Epithelial cell of proximal tubule (primary cell): ENCODE measurements around the gene SEMA3G. TPM values are rescaled to one million over a fixed set of nuclear protein-coding genes. Genes with fewer than 3 reads are reported as not detected.

Experiments
- DNase-seq: peaks from one replicate; pipeline ENCODE4 v3.0.0-alpha.2; 2011; ENCODE audit warnings: low read depth
- H3K4me3 ChIP-seq: 2 replicates; pipeline ENCODE4 v1.5.1; 2011; ENCODE audit warnings: low read depth, mild to moderate bottlenecking, low read length
- total RNA-seq: library from RNA; depleted of rRNA; stranded (reverse); fragments of >200 nt; gene quantifications from 2 replicates; pipeline ENCODE4 v1.2.3, GENCODE V29; 2015
- TF ChIP-seq, protein P1 (sequence below): conservative IDR thresholded peaks from 2 replicates; pipeline ENCODE4 v1.5.1; 2012; ENCODE audit warnings: low read depth, mild to moderate bottlenecking, low read length

SEMA3G gene
- total RNA-seq, 1 donor from 2014 or later = 5.1 TPM

DNA sequence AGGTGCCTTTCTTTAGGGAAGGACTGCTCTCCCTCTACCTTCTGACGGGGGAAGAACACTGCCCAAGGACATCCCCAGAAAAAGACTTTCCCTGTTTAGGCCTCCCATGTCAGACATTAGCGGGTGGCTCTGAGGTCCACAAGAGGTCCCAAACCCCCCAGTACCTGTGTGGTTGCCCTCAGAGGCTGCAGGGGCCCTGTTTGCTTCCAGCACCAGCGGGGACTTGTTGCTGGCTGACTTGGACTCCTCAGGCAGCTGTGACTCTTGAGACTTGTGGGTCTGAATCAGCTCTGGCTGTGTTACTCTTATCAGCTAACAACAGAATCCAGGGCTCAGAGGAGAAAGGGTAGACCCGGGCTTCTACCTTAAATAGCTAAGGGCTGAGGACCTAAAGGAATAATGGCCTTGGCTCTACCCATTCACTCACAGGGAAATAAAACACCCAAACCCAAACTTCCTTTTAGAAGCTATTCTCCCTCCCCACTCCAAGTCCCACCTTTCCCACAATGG, 39.2 kb downstream of the SEMA3G start:
- no peak for DNase-seq
- TF ChIP-seq, protein P1, sequence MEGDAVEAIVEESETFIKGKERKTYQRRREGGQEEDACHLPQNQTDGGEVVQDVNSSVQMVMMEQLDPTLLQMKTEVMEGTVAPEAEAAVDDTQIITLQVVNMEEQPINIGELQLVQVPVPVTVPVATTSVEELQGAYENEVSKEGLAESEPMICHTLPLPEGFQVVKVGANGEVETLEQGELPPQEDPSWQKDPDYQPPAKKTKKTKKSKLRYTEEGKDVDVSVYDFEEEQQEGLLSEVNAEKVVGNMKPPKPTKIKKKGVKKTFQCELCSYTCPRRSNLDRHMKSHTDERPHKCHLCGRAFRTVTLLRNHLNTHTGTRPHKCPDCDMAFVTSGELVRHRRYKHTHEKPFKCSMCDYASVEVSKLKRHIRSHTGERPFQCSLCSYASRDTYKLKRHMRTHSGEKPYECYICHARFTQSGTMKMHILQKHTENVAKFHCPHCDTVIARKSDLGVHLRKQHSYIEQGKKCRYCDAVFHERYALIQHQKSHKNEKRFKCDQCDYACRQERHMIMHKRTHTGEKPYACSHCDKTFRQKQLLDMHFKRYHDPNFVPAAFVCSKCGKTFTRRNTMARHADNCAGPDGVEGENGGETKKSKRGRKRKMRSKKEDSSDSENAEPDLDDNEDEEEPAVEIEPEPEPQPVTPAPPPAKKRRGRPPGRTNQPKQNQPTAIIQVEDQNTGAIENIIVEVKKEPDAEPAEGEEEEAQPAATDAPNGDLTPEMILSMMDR = no peak
- H3K4me3 ChIP-seq = no peak overlapping the region

DNA sequence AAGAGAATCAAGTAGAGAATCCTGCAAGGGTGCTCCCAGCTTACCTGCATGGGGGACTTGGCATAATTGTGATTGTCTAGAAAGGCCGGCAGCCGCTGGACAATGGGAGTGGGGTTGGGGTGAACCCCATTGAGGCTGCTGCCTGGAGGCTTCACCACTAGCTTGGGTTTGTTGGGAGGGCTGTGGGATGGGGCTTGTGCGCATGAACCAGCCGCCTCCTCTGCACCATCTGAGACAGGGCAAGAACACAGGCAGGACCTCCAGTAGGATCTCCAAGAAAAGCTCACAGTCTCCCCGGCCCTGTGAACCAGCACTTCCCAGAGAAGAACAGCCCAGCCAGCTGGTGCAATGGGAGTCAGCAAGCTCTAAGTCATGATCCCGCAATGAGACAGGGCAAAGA, 39.8 kb downstream of the SEMA3G start:
- no peak for DNase-seq
- H3K4me3 ChIP-seq = no peak overlapping the region

DNA sequence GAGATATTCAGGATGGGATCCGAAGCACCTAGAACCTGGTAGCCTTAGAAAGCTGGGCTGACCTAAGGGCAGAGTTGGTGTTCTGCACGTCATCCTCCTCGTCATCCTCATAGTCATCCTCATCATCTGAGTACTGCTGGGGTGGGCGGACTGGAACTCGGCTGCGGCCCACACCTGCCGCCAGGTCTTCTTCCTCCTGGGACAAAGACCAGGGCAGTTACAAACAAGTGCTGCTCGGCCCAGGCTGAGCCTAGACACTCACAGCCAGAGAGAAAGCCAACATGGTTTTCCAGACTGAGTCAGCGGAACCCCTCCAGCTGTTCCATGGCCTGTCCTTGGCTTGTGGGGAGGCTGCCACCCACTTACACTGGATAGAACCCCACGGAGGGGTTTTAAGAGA, 40.5 kb downstream of the SEMA3G start:
- TF ChIP-seq, protein P1 = no peak
- DNase-seq = no peak
- no peak overlapping the region for H3K4me3 ChIP-seq

More for the DNA sequence above, 39.8 kb downstream of the SEMA3G start:
- TF ChIP-seq, protein P1 = no peak

DNA sequence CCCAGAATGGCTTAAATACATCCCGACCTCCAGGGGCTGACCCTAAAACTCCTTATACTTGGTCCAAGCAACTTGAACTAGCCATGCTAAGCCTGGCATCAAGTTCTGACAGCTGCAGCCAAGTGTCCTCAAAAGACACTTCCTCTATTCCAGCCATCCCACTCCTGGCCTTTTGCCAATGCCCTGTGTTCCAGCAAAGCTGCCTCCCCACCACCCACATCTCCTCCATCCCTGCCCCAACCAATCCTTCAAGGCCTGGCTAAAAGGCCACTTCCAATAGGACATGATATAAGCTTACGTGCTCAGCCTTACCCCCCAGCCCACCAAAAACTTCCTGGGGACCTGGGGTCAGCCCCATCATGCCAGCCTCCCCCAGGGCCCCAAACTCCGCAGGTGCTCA, 40.9 kb downstream of the SEMA3G start:
- no peak overlapping the region for H3K4me3 ChIP-seq
- DNase-seq = no peak
- TF ChIP-seq, protein P1 = no peak

DNA sequence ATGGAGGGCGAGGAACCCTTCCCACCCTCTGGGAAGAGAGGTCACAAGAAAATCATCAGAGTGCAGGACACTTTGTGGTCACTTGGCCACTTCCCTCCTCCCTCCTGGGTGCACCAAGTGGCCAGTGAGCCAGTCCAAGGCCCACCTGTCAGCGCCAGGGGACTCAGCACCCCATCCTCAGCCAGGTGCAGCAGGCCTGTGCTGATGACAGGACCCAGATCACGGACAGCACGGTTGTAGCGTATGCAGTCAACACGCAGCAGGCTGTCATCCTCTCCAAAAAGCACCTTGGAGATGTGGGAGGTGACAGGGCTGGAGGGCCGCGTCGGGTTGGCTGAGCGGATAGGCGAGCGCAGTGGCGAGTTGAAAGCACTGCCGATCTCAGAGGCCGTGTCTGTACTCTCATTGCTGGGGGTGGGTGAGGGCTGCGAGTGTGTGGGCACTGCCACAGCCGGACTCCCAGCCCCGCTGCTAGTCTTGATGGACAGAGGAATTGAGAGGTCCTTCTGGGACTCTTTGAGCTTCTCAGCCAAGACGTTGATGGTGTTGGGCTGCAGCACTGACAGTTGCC, 41.5 kb downstream of the SEMA3G start:
- TF ChIP-seq, protein P1 = no peak
- no peak overlapping the region for H3K4me3 ChIP-seq
- no peak for DNase-seq

DNA sequence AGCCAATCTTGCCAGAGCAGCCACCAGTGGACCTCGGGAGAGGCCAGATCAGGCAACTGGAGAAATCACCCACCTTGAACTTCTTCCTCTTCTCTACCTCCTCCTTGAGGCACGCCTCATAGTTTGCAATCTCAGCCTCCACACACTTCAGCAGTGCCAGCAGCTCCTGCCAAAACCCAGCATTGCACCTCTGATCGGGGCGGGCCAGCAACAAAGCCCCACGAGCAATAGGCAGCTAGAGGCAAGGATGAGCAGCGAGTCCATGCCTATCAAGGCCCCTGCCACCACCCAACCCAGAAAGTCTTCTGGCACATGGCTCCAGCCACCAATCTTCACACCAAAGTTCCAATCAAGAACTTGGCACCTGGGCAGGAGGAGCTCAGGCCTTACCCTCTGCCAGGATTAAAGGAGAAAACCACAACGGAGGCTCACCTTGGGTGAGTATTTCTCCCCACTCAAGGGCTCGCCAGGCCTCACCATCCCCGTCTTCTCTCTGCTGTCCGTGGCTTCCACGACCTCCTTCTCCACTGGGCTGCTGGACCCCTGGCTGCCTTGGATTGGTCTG, 42.1 kb downstream of the SEMA3G start:
- DNase-seq = no peak
- H3K4me3 ChIP-seq = no peak overlapping the region
- TF ChIP-seq, protein P1 = no peak

DNA sequence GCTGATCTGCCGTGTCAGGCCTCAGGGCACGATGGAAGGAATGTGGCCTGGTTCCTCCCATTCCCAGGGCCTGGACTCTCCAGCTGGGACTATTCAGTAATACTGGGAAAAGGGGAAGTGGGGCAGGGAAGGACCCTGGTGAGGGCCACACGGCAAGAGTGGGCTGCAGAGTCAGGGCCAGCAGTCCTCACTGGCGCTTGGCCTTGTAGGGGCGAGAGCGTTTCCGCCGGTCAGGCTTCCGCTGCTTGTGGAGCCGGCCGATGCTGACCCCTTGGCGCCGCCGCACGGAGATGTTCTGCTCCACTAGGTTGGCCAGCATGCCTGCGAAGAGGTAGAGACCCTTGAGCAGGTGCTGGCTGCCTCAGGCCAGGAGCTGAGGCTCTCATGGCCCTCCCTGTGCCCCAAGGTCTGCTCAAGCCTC, 42.8 kb downstream of the SEMA3G start:
- TF ChIP-seq, protein P1 = no peak
- no peak for DNase-seq
- no peak overlapping the region for H3K4me3 ChIP-seq
